H1 (cell line): Measurements from ENCODE around the gene PFDN6. TPM values are rescaled to one million over a fixed set of nuclear protein-coding genes. Genes with fewer than 3 reads are reported as not detected.

ENCODE experiments used
- CTCF ChIA-PET: fragments of 300-600 bp; sonication (Branson Sonifier 250); formaldehyde crosslinking; loops from one replicate; lab custom pipeline; 2021; ENCODE audit not compliant: partially characterized antibody; lab: Charles Lee
- POLR2A ChIA-PET: fragments of 300-600 bp; sonication (Branson Sonifier 250); formaldehyde crosslinking; loops from one replicate; lab custom pipeline; 2021; ENCODE audit warnings: inconsistent platforms; ENCODE audit not compliant: partially characterized antibody; lab: Charles Lee
- DNase-seq, 2 experiments: peaks; one replicate each; pipeline versions ENCODE4 v3.0.0 to v3.0.0-alpha.2; 2010 to 2022; ENCODE audit warnings: low spot score in 2 of 2, low read depth in 1 of 2, mixed read lengths in 1 of 2
- FAIRE-seq: peaks from 2 replicates; lab custom pipeline; 2011; peaks lifted over from hg19 to GRCh38; lab: Jason Lieb, UNC
- H2AFZ ChIP-seq: 2 replicates; pipeline ENCODE4 v1.8.1; 2012; ENCODE audit warnings: low read length, inconsistent platforms
- H2AK5ac ChIP-seq: 2 replicates; pipeline ENCODE4 v1.6.1; 2013; ENCODE audit warnings: low read depth, low read length
- H2BK120ac ChIP-seq: replicated peaks from 2 replicates; pipeline ENCODE3; 2013; ENCODE audit warnings: low read depth, low read length, inconsistent platforms
- H2BK12ac ChIP-seq: 2 replicates; pipeline ENCODE4 v1.6.1; 2013; ENCODE audit warnings: low read depth, low read length
- H2BK15ac ChIP-seq: 2 replicates; pipeline ENCODE4 v1.6.1; 2013; ENCODE audit warnings: low read length
- H2BK20ac ChIP-seq: 2 replicates; pipeline ENCODE4 v1.6.1; 2013; ENCODE audit warnings: low read length
- H2BK5ac ChIP-seq: 2 replicates; pipeline ENCODE4 v1.6.1; 2013; ENCODE audit warnings: low read depth, low read length
- H3K14ac ChIP-seq: 2 replicates; pipeline ENCODE4 v1.6.1; 2013; ENCODE audit warnings: inconsistent platforms; ENCODE audit not compliant: insufficient read length
- H3K18ac ChIP-seq: 2 replicates; pipeline ENCODE4 v1.6.1; 2013; ENCODE audit warnings: low read length; ENCODE audit errors: extremely low read depth
- H3K23ac ChIP-seq: 2 replicates; pipeline ENCODE4 v1.6.1; 2013; ENCODE audit warnings: inconsistent platforms; ENCODE audit not compliant: insufficient read length
- H3K23me2 ChIP-seq: 2 replicates; pipeline ENCODE4 v1.6.1; 2013; ENCODE audit warnings: low read depth, low read length
- H3K27ac ChIP-seq: 2 replicates; pipeline ENCODE4 v1.6.1; 2011; ENCODE audit warnings: low read depth, low read length, inconsistent platforms
- H3K27me3 ChIP-seq, 4 experiments: replicated peaks in 1 of 4; 1 replicate in 1 of 4; 2 replicates in 3 of 4; pipeline versions ENCODE4 v1.6.1 to v1.8.1; 2011 to 2013; ENCODE audit warnings: low read length in 3 of 4, mild to moderate bottlenecking in 3 of 4, inconsistent platforms in 2 of 4, mixed read lengths in 2 of 4, moderate library complexity in 1 of 4; ENCODE audit not compliant: control insufficient read depth in 3 of 4, insufficient read depth in 3 of 4; ENCODE audit errors: extremely low read depth in 1 of 4
- H3K36me3 ChIP-seq, 4 experiments: 2 replicates each; pipeline versions ENCODE4 v1.6.1 to v1.8.1; 2011 to 2013; ENCODE audit warnings: mild to moderate bottlenecking in 4 of 4, low read length in 3 of 4, moderate library complexity in 2 of 4, control low read depth in 1 of 4, inconsistent platforms in 1 of 4; ENCODE audit not compliant: insufficient read depth in 4 of 4, control insufficient read depth in 2 of 4
- H3K4ac ChIP-seq: replicated peaks from 2 replicates; pipeline ENCODE3; 2013; ENCODE audit warnings: low read length, low read depth, mixed read lengths, inconsistent platforms; ENCODE audit not compliant: insufficient read length
- H3K4me1 ChIP-seq, 4 experiments: replicated peaks in 1 of 4; 1 replicate in 1 of 4; 2 replicates in 3 of 4; pipeline versions ENCODE4 v1.6.1 to v1.8.1; 2011 to 2013; ENCODE audit warnings: low read length in 3 of 4, inconsistent platforms in 2 of 4, mixed read lengths in 1 of 4; ENCODE audit not compliant: insufficient read depth in 4 of 4, control insufficient read depth in 3 of 4
- H3K4me2 ChIP-seq, 2 experiments: 2 replicates each; pipeline versions ENCODE4 v1.6.1 to v1.8.1; 2011 to 2013; ENCODE audit warnings: low read depth in 2 of 2, low read length in 2 of 2, control low read depth in 1 of 2, inconsistent platforms in 1 of 2, mild to moderate bottlenecking in 1 of 2; ENCODE audit not compliant: insufficient read depth in 1 of 2
- H3K4me3 ChIP-seq, 4 experiments: fragments of 200-600, 300-600 bp in 1 of 4; sonication (generic), shearing (Covaris generic), sonication (Bioruptor Twin) in 1 of 4; 2 replicates each; pipeline versions ENCODE4 v1.5.1 to v1.8.1; 2011 to 2016; ENCODE audit warnings: low read length in 4 of 4, low read depth in 3 of 4, control low read depth in 2 of 4, inconsistent platforms in 2 of 4, mild to moderate bottlenecking in 2 of 4, mixed read lengths in 1 of 4, moderate library complexity in 1 of 4; ENCODE audit not compliant: insufficient read depth in 2 of 4; ENCODE audit errors: extremely low read depth in 1 of 4
- H3K56ac ChIP-seq: replicated peaks from 2 replicates; pipeline ENCODE3; 2013; ENCODE audit warnings: low read depth, mild to moderate bottlenecking, mixed read lengths, low read length, inconsistent platforms; ENCODE audit not compliant: insufficient read length
- H3K79me1 ChIP-seq: 2 replicates; pipeline ENCODE4 v1.6.1; 2013; ENCODE audit warnings: low read depth, low read length, control low read depth
- H3K79me2 ChIP-seq, 2 experiments: 2 replicates each; pipeline versions ENCODE4 v1.6.1 to v1.8.1; 2012 to 2013; ENCODE audit warnings: low read length in 2 of 2, mild to moderate bottlenecking in 2 of 2, inconsistent platforms in 1 of 2; ENCODE audit not compliant: insufficient read depth in 2 of 2, control insufficient read depth in 1 of 2
- H3K9ac ChIP-seq, 4 experiments: replicated peaks in 1 of 4; 1 replicate in 1 of 4; 2 replicates in 3 of 4; pipeline versions ENCODE4 v1.6.1 to v1.8.1; 2011 to 2013; ENCODE audit warnings: low read depth in 3 of 4, low read length in 3 of 4, control low read depth in 2 of 4, mild to moderate bottlenecking in 2 of 4, moderate library complexity in 2 of 4, inconsistent platforms in 1 of 4; ENCODE audit errors: extremely low read depth in 1 of 4
- H3K9me3 ChIP-seq, 2 experiments: 2 replicates each; pipeline versions ENCODE4 v1.6.1 to v1.8.1; 2012 to 2013; ENCODE audit warnings: mild to moderate bottlenecking in 2 of 2, moderate library complexity in 2 of 2, control low read depth in 1 of 2, inconsistent platforms in 1 of 2, low read depth in 1 of 2, low read length in 1 of 2, mixed read lengths in 1 of 2; ENCODE audit not compliant: insufficient read depth in 2 of 2
- H4K20me1 ChIP-seq, 2 experiments: replicated peaks in 1 of 2; 2 replicates each; pipeline versions ENCODE3 to v1.8.1; 2011 to 2013; ENCODE audit warnings: inconsistent platforms in 2 of 2, low read length in 2 of 2, mild to moderate bottlenecking in 1 of 2; ENCODE audit not compliant: insufficient read depth in 2 of 2, control insufficient read depth in 1 of 2
- H4K5ac ChIP-seq: 2 replicates; pipeline ENCODE4 v1.6.1; 2013; ENCODE audit warnings: low read length, low read depth, mixed read lengths, inconsistent platforms; ENCODE audit not compliant: insufficient read length
- H4K8ac ChIP-seq: 2 replicates; pipeline ENCODE4 v1.8.0; 2013; ENCODE audit warnings: mild to moderate bottlenecking, moderate library complexity, low read length, inconsistent platforms; ENCODE audit not compliant: insufficient read depth; ENCODE audit errors: extremely low read depth
- H4K91ac ChIP-seq: replicated peaks from 2 replicates; pipeline ENCODE3; 2013; ENCODE audit warnings: low read length, mixed read lengths, inconsistent platforms; ENCODE audit not compliant: insufficient read length
- ASH2L ChIP-seq: fragments of 200-600, 300-600 bp; sonication (generic); IDR thresholded peaks from one replicate; pipeline ENCODE4 v1.7.1; 2017; ENCODE audit warnings: low read length
- POLR2AphosphoS5 ChIP-seq: IDR thresholded peaks from 2 replicates; pipeline ENCODE4 v1.6.1; 2011; ENCODE audit warnings: low read depth, low read length
- WGBS, 2 experiments: shearing (Covaris generic) in 1 of 2; methylation state at CpG; one replicate each; pipeline versions ENCODE4 v1.1.6 to v1.1.7; 2013 to 2015; ENCODE audit warnings: low lambda C conversion rate in 2 of 2, mixed read lengths in 2 of 2, inconsistent platforms in 1 of 2, low coverage in 1 of 2, missing lambda C conversion rate in 1 of 2; ENCODE audit not compliant: insufficient replicate concordance in 2 of 2, insufficient coverage in 1 of 2, insufficient read length in 1 of 2; ENCODE audit errors: extremely low coverage in 1 of 2, missing lambda C conversion rate in 1 of 2; 5-methylcytosine and 5-hydroxymethylcytosine counted together
- polyA plus RNA-seq, 7 experiments: library from polyadenylated mRNA; depleted of rRNA in 3 of 7; stranded (reverse) in 5 of 7; unstranded in 2 of 7; fragments of >200 nt in 5 of 7; fragments of 200-250 nt in 2 of 7; gene quantifications; 1 replicate in 5 of 7; 2 replicates in 1 of 7; 4 replicates in 1 of 7; pipeline versions ENCODE4 v1.2.1 to v1.2.3, GENCODE V29; 2011 to 2013; ENCODE audit warnings: missing spikeins in 2 of 7, mixed read lengths in 2 of 7
- total RNA-seq: library from RNA; stranded (reverse); fragmentation: NEBNext Ultra II Directional; extraction: Animal tissue kit (Norgen Biotek cat#: 25700); gene quantifications from 2 replicates; pipeline ENCODE4 v1.2.1, GENCODE V29; 2021

PFDN6 gene
- total and polyA plus RNA-seq, 2 of the 8 experiments (the other 6 are each of a cell fraction or from before 2014, with no cell fraction given) = 32.0 to 95.7 TPM

DNA sequence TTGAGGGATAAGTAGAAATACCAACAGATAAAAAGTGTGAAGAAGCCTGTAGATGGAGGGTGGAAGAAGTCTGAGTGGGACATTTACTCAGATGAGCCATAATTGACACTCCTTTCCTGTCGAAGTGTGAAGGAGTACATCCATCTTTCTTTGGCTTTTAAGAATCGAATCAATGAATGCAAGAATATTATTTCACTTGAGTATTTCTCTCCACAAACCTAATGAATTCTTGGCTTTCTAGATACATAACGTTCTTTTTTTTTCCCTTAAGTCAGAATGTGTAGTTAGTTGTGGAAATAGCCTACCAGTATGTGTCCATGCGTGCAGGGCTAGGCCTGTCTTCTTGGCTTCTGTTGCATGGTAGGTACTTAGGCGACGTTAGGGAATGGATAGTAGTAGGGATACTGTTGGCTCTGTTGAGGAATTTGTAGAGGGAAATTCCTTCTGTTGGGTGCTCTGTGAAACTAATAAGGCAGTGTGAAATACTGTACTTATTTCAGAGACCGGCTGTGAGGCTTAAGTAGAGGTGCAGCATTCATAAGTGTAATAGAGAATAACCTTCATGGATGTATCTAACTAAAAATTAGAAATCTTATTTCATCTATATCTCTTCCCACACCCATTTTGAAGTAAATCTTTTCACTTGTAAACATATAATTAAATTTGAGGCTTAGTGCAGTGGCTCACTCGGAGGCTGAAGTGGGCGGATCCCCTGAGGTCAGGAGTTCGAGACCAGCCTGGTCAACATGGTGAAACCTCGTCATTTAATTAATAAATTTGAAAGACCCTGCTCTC lies 16.1 kb upstream of the PFDN6 start:
- Histone ChIP-seq H3K27me3 (no peaks in the 10 kb centered on the region), H2BK20ac (no peak overlapping the region), H3K9ac (peak overlapping the region; percentile 92 to 99 (median 92)), H2AFZ (no peak overlapping the region), H2AK5ac (no peak overlapping the region), H3K56ac (no peak overlapping the region), H3K23me2 (peaks cover 22% of the 10 kb centered on the region), H4K91ac (no peak overlapping the region), H3K4me3 (peak overlapping the region; percentile 81 to 100 (median 100)), H3K4ac (no peak overlapping the region), H3K36me3 (peaks cover 16 to 46% (median 36%) of the 10 kb centered on the region in 4 experiments; a peak in 7 of 8 replicates), H4K8ac (no peak overlapping the region), H2BK120ac (no peak overlapping the region), H2BK5ac (0 out of 2 replicates have a peak overlapping the region, but pooled peaks have one; percentile 50), H4K5ac (no peak overlapping the region), H3K27ac (peak overlapping the region; percentile 85; the same call in 1 of the 2 replicates), H3K18ac (no peak overlapping the region), H3K4me2 (peak overlapping the region; percentile 86 to 96), H3K9me3 (no peaks in the 10 kb centered on the region), H3K14ac (no peak overlapping the region), H2BK12ac (no peak overlapping the region), H3K79me1 (peaks cover 6% of the 10 kb centered on the region; the same call in 1 of the 2 replicates), H2BK15ac (no peak overlapping the region), H3K79me2 (peaks cover 26 to 43% of the 10 kb centered on the region in 2 experiments), H4K20me1 (peaks cover 9 to 16% of the 10 kb centered on the region in 2 experiments), H3K23ac (no peak overlapping the region), H3K4me1 (peaks cover 0 to 30% (median 11%) of the 10 kb centered on the region in 4 experiments)
- FAIRE-seq (no peak), DNase-seq (no peak)
- CTCF ChIA-PET = interaction anchor here (0.6 kb wide), 1 partner anchor 1702 kb away, joined by 3 read pairs; no protein-coding TSS in a partner anchor
- TF ChIP-seq POLR2AphosphoS5 (no peak; the same call in none of the 2 replicates), ASH2L (no peak)
- POLR2A ChIA-PET = interaction anchor here (0.5 to 12.0 kb wide), 16 partner anchors 8 to 157 kb away, joined by 3 to 337 read pairs (median 16); partner anchors contain the start of genes CUTA, HSD17B8, PFDN6 and RGL2
- WGBS, 2 experiments = 72% methylated on average over 11 of the region's 11 CpGs; no CpG with 5 or more reads in 1 of the 2 experiments
